GM23338 (cell line): ENCODE measurements around the gene OGT. TPM values are rescaled to one million over a fixed set of nuclear protein-coding genes. Genes with fewer than 3 reads are reported as not detected.
"Not testable (repeated sequence)": the region's sequence is repeated elsewhere in the genome, so short reads cannot be mapped to it uniquely, and the experiment has no call there.

Experiments
- ATAC-seq: fragments of 200-7000 bp; cut with Tn5 transposase; 3 replicates; pipeline ENCODE4 v1.9.1; 2020
- DNase-seq: peaks from one replicate; pipeline ENCODE4 v3.0.0-alpha.2; 2015; ENCODE audit warnings: low spot score
- H2AFZ ChIP-seq: fragments of 200-600 bp; sonication (generic); 2 replicates; pipeline ENCODE4 v1.8.0; 2016; ENCODE audit warnings: antibody characterized with exemption, mild to moderate bottlenecking, moderate library complexity
- H3F3A ChIP-seq: fragments of 200-600 bp; sonication (generic); replicated peaks from 2 replicates; pipeline ENCODE4 v1.8.0; 2017; ENCODE audit warnings: antibody characterized with exemption, mixed run types, low read depth
- H3K27ac ChIP-seq: fragments of 200-600 bp; sonication (generic); 2 replicates; pipeline ENCODE4 v1.6.1; 2016; ENCODE audit warnings: low read depth
- H3K27me3 ChIP-seq: fragments of 200-600 bp; sonication (generic); 2 replicates; pipeline ENCODE4 v1.8.0; 2016; ENCODE audit warnings: mild to moderate bottlenecking, mixed run types, moderate library complexity; ENCODE audit not compliant: insufficient read depth
- H3K36me3 ChIP-seq: fragments of 200-600 bp; sonication (generic); 2 replicates; pipeline ENCODE4 v1.8.0; 2016; ENCODE audit warnings: mild to moderate bottlenecking; ENCODE audit not compliant: insufficient read depth
- H3K4me1 ChIP-seq: fragments of 200-600 bp; sonication (generic); 2 replicates; pipeline ENCODE4 v1.8.0; 2016; ENCODE audit warnings: mild to moderate bottlenecking, moderate library complexity; ENCODE audit not compliant: insufficient read depth
- H3K4me2 ChIP-seq: fragments of 200-600 bp; sonication (generic); 2 replicates; pipeline ENCODE4 v1.7.1; 2017; ENCODE audit warnings: mixed run types
- H3K4me3 ChIP-seq: fragments of 200-600 bp; sonication (generic); 2 replicates; pipeline ENCODE4 v1.6.1; 2016; ENCODE audit warnings: mixed run types
- H3K79me2 ChIP-seq: fragments of 200-600 bp; sonication (generic); replicated peaks from 2 replicates; pipeline ENCODE4 v1.8.0; 2017; ENCODE audit warnings: mild to moderate bottlenecking; ENCODE audit not compliant: insufficient read depth
- H3K9me2 ChIP-seq: fragments of 200-600 bp; sonication (generic); 2 replicates; pipeline ENCODE4 v1.8.0; 2017; ENCODE audit not compliant: insufficient read depth
- H4K20me1 ChIP-seq: fragments of 200-600 bp; sonication (generic); replicated peaks from 2 replicates; pipeline ENCODE4 v1.8.0; 2017; ENCODE audit warnings: mild to moderate bottlenecking; ENCODE audit not compliant: insufficient read depth
- H3K27ac Mint-ChIP-seq: 2 replicates; pipeline ENCODE4 v1.8.0; 2020; ENCODE audit warnings: inconsistent platforms, mild to moderate bottlenecking, moderate library complexity, mixed read lengths
- H3K27me3 Mint-ChIP-seq: 3 replicates; pipeline ENCODE4 v1.8.0; 2022; ENCODE audit warnings: low read depth, mild to moderate bottlenecking, moderate library complexity, mixed read lengths, inconsistent platforms; ENCODE audit not compliant: insufficient read depth, poor library complexity
- H3K36me3 Mint-ChIP-seq: 3 replicates; pipeline ENCODE4 v1.8.0; 2021; ENCODE audit warnings: low read depth, mild to moderate bottlenecking, inconsistent platforms, moderate library complexity, mixed read lengths
- H3K4me1 Mint-ChIP-seq: 3 replicates; pipeline ENCODE4 v1.8.0; 2020; ENCODE audit warnings: mild to moderate bottlenecking, inconsistent platforms, mixed read lengths
- H3K4me3 Mint-ChIP-seq: 3 replicates; pipeline ENCODE4 v1.8.0; 2021; ENCODE audit warnings: moderate library complexity, mild to moderate bottlenecking, inconsistent platforms, mixed read lengths
- H3K9me3 Mint-ChIP-seq: 3 replicates; pipeline ENCODE4 v1.8.0; 2020; ENCODE audit warnings: moderate library complexity, mild to moderate bottlenecking, inconsistent platforms, mixed read lengths
- CREB1 ChIP-seq: fragments of 250-450 bp; sonication (Bioruptor Pico); IDR thresholded peaks from 2 replicates; pipeline ENCODE4 v1.5.0; 2020; ENCODE audit warnings: low read depth, mild to moderate bottlenecking, moderate library complexity
- CTCF ChIP-seq, 2 experiments: fragments of 200-600 bp in 1 of 2; sonication (generic) in 1 of 2; conservative IDR thresholded peaks; 2 replicates each; pipeline versions ENCODE4 v1.5.1 to v1.6.1; 2016 to 2017; ENCODE audit warnings: antibody characterized with exemption in 2 of 2, low read depth in 2 of 2, mild to moderate bottlenecking in 2 of 2, moderate library complexity in 1 of 2
- JUNB ChIP-seq: IDR thresholded peaks from one replicate; pipeline ENCODE4 v1.6.1; 2016; ENCODE audit warnings: antibody characterized with exemption; ENCODE audit not compliant: unreplicated experiment
- NANOG ChIP-seq: IDR thresholded peaks from 2 replicates; pipeline ENCODE4 v1.6.1; 2016; ENCODE audit warnings: antibody characterized with exemption, borderline replicate concordance
- POLR2AphosphoS5 ChIP-seq: IDR thresholded peaks from 2 replicates; pipeline ENCODE4 v1.6.1; 2016; ENCODE audit warnings: antibody characterized with exemption, low read depth
- REST ChIP-seq: IDR thresholded peaks from one replicate; pipeline ENCODE4 v1.6.1; 2018; ENCODE audit warnings: antibody characterized with exemption; ENCODE audit not compliant: unreplicated experiment
- STAT1 ChIP-seq: IDR thresholded peaks from one replicate; pipeline ENCODE4 v1.6.1; 2016; ENCODE audit warnings: antibody characterized with exemption; ENCODE audit not compliant: unreplicated experiment
- ZNF331 ChIP-seq: fragments of 250-450 bp; sonication (Bioruptor Pico); IDR thresholded peaks from 2 replicates; pipeline ENCODE4 v1.5.0; 2020; ENCODE audit warnings: low read depth, mild to moderate bottlenecking, moderate library complexity
- polyA plus RNA-seq: library from polyadenylated mRNA; unstranded; fragments of >200 nt; fragmentation: Nextera tagmentation; extraction: Ambion mirVana; gene quantifications from 2 replicates; pipeline ENCODE4 v1.2.1, GENCODE V29; 2016
- total RNA-seq: library from RNA; depleted of rRNA; stranded (reverse); fragments of >200 nt; shearing (Covaris generic); gene quantifications from 2 replicates; pipeline ENCODE4 v1.2.3, GENCODE V29; 2014

Gene OGT
- total and polyA plus RNA-seq, 2 experiments from 2014 or later: 43.3 to 163 TPM

- TF ChIP-seq REST (no peak), ZNF331 (CRISPR knock-in tag) (no peak)
Measured at GRCh38 chrX:71565474-71566041, 32.7 kb downstream of the OGT start (continued).

GRCh38 chrX:71571390-71571789 lies 38.5 kb downstream of the OGT start:
- not testable (repeated sequence) for H3K4me3 Mint-ChIP-seq, ATAC-seq, H2AFZ ChIP-seq, H3K27ac Mint-ChIP-seq, H3K4me1 ChIP-seq, H3F3A ChIP-seq, H3K9me3 Mint-ChIP-seq, DNase-seq, H3K27me3 Mint-ChIP-seq, H3K4me3 ChIP-seq, H3K9me2 ChIP-seq, H3K27me3 ChIP-seq, H3K27ac ChIP-seq, H3K4me1 Mint-ChIP-seq, H3K4me2 ChIP-seq, H4K20me1 ChIP-seq, H3K79me2 ChIP-seq
- peaks cover 34% of the 10 kb centered on the region for H3K36me3 ChIP-seq
- H3K36me3 Mint-ChIP-seq: peaks cover 81% of the 10 kb centered on the region

GRCh38 chrX:71573590-71573989 lies 40.7 kb downstream of the OGT start:
- Mint-ChIP-seq H3K9me3 (no peaks in the 10 kb centered on the region), H3K4me1 (peaks cover 5% of the 10 kb centered on the region; the same call in 2 of the 3 replicates)
- TF ChIP-seq CTCF (conservative IDR thresholded peaks at IDR 0.05; ENCODE audit: low read depth in 2 of 2): no peak
- no peak for TF ChIP-seq STAT1
- no peak for TF ChIP-seq CREB1 (CRISPR knock-in tag)
- no peak for TF ChIP-seq ZNF331 (CRISPR knock-in tag)
- no peak for TF ChIP-seq NANOG
- no peak for TF ChIP-seq POLR2AphosphoS5
- TF ChIP-seq JUNB: no peak
- TF ChIP-seq REST: no peak

More at GRCh38 chrX:71573590-71573989, 40.7 kb downstream of the OGT start:
- Histone ChIP-seq H3K4me3 (no peak overlapping the region), H3K79me2 (0 out of 2 replicates have a peak, but pooled peaks cover 3% of the 10 kb centered on the region), H3K4me1 (no peaks in the 10 kb centered on the region), H3K36me3 (peaks cover 17% of the 10 kb centered on the region), H3K27me3 (no peaks in the 10 kb centered on the region), H2AFZ (no peak overlapping the region), H4K20me1 (no peaks in the 10 kb centered on the region), H3F3A (no peaks in the 10 kb centered on the region), H3K9me2 (no peaks in the 10 kb centered on the region), H3K4me2 (no peak overlapping the region), H3K27ac (no peak overlapping the region)
- DNase-seq: no peak
- Mint-ChIP-seq H3K36me3 (peaks cover 75% of the 10 kb centered on the region), H3K4me3 (no peak overlapping the region), H3K27me3 (peaks cover 7% of the 10 kb centered on the region), H3K27ac (no peak overlapping the region)
- ATAC-seq: no peak
